Measurements from ENCODE around the gene DDC.
"Not testable (repeated sequence)": the region's sequence is repeated elsewhere in the genome, so short reads cannot be mapped to it uniquely, and the experiment has no call there.

Gene DDC

DNA sequence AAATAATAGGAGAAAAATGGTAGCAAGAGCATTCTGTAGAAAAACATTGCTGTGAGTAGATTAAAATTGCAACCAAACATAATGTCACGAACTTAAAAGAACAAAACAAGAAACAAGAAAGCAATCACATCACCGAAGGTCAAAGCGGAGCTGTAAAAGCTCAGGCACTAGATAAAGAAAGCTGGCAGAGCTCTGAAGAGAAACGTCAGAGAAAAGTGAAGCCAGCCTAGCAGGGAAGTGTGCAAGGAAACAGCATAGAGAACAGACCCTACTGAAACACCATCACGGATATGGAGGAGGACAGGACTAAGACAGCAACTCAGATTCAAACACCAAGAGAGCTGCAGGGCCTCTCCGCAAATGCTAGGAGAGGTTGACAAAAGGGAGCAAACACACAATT is 22.5 kb upstream of the DDC start:
- no peak for DNase-seq

DNA sequence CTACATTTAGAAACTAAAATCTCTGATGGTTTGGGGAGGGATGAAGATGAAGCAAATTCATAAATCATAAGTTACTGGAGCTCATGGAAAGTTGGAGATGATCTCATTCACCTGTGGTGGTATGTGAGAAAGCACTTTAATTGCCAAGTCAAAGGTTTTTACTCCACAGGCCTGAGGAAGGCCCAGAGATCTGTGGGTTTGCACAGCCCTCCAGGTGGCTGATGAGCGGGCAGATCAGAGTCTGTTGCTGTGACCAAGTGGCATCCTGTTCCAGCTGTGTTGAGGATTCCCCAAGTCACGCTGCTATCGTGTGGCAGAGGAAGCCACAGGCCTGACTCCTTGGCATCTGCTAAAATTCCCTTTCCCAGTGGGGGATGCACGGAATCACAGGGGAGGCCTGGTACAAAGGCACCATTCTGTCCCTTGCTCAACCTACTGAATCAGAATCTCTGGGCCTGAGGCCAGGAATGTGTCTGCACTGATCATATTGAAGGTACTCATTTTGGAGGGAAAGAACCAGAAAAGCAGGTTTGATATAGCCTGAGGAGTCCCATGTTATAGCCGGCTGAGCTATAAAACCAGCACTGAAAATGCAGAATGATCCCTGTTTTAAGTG is 19.7 kb upstream of the DDC start:
- no peak for DNase-seq

DNA sequence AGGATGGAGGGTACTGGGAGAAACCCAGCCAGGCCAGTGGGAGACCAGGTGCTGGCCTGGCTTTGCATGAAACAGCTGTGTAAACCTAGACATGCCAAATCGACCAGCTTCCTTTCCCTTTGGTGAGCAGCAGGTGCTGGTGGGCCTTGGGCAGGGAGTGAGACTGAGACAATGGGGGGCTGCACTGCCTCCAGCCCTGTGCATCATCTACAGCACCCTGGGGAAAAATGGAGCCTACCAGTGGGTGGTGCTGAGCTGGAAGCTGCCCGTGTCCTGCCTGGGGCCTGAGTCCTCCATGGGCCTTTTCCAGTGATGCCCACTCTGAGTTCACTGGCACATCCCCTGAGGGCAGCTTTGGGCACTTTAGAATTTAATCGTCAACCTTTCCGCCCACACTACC is 19.2 kb upstream of the DDC start:
- DNase-seq: no peak

DNA sequence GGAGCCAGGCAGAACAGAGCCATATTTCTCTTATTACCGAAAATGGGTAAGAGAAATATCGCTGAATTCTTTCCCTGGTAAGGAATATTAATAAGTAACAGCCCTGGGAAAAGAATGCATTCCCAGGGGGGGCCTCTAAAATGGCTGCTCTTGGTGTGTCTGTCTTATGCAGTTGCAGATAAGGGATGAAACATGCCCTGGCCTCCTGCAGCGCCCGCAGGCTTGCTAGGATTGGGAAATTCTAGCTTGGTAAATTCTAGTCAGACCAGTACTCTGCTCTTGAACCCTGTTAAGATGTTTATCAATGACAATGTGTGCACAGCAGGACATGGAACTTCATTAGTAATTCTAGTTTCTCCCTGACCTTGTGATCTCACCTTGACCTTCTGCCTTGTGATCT is 18.1 kb upstream of the DDC start:
- not testable (repeated sequence) for DNase-seq

DNA sequence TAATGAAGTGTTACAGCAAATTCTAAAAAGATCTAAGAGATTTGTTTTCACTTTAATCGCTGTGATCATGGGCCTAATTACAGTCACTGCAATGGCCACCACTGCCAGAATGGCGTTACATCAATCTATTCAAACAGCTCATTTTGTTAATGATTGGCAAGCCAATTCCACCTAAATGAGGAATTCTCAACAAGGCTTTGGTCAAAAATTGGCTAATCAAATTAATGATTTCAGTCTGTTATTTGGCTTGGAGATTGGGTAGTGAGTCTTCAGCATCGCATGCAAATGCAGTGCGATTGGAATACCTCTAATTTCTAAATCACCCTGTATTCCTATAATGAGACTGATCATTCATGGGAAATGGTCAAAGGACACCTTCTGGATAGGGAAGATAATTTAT is 17.1 kb upstream of the DDC start:
- DNase-seq: not testable (repeated sequence)

DNA sequence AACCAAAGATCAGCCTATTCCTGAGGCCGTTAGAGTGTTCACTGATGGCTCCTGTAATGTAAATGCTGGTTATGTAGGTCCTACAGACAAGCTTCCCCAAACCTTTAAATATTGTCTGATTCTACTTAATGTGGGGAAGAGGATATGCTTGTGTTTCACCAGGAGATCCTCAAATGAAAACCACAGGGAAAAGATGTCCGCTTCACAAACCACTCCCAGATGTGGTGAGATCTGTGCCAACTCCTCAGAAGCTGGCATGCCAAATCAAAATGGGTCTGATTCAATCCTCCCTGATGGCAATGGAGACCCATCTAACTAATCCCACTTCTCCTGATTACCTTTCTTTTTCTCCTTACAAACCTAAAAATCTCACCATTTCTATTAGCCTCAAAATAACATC is 15.5 kb upstream of the DDC start:
- DNase-seq: not testable (repeated sequence)

DNA sequence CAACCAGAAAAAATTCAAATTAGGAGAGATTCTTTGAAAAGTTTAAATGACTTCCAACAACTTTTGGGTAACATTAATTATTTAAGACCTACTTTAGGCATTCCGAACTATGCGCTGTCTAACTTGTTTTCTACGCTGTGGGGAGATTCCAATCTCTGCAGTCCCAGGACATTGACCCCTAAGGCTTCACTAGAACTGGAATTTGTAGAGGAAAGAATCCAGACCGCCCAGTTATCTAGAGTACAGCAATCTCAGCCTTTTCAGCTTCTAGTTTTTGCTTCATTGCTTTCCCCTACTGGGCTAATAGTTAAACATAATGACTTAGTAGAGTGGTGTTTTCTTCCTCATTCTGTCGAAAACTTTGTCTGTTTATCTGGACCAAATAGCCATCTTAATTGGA is 14.9 kb upstream of the DDC start:
- DNase-seq: no peak

DNA sequence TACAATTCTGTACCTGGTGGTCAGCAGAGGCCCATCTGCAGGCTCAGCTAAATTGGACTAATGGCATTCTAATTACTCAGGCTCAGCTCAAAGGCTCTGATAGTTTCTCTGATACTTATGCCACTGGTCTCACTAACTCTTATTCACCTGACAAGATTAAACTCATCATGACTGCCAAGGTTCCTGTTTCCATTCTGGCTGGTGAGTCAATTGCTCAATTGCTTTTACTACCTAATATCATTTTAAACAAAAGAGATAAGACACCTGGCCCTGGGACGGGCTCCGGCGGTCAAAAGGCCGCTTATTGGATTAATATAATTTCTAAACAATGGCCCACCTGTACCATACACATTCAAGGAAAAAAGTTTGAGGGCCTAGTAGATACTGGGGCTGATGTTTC is 12.9 kb upstream of the DDC start:
- DNase-seq: not testable (repeated sequence)

DNA sequence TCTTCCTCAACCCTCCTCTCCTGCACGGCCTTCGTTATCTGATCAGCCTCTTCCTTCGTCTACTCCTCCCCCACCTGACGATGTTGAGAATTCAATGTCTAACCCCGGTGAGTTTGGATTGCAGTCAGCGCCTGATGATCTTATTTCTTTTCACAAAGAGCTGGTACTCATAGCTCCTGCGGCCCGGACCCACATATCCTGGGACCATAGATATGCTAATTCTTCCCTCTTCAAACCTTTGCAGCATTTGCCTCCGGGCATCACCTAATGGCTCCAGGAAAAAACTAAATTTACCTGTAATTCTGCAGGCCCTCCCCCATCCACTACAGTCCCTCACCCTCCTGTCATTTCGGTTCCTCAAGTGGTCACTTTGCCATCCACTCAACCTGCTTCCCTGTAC is 12.4 kb upstream of the DDC start:
- DNase-seq: no peak

DNA sequence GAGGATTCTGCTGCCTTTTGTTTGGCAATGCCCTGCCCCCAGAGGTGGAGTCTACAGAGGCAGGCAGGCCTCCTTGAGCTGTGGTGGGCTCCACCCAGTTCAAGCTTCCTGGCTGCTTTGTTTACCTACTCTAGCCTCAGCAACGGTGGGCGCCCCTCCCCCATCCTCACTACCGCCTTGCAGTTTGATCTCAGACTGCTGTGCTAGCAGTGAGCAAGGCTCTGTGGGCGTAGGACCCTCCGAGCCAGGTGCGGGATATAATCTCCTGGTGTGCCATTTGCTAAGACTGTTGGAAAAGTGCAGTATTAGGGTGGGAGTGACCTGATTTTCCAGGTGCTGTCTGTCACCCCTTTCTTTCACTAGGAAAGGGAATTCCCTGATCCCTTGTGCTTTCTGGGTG is 11.2 kb upstream of the DDC start:
- not testable (repeated sequence) for DNase-seq

DNA sequence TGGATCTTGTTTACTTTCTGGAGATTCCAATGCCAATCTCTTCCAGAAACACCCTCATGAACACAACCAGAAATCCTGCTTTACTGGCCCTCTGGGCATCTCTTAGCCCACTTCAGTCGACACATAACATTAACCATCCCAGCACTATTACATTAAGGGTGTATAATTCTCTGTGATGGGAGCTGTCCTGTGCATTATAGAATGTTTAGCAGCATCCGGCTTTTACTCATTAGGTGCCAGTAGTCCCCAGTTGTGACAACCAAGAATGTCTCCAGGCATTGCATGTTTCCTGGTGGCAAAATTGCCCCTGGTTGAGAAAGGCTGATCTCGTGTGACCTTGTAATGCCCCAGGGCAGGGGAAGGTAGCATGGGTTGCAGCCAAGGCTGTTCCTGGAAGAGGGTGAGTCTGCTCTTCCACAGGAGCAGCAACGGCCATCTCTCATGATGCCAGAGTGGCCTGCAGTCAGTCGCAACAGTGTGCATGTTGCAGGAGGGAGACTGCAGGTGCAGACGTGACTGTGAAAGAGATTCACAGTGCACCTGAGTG is 2.6 kb upstream of the DDC start:
- DNase-seq: no peak

DNA sequence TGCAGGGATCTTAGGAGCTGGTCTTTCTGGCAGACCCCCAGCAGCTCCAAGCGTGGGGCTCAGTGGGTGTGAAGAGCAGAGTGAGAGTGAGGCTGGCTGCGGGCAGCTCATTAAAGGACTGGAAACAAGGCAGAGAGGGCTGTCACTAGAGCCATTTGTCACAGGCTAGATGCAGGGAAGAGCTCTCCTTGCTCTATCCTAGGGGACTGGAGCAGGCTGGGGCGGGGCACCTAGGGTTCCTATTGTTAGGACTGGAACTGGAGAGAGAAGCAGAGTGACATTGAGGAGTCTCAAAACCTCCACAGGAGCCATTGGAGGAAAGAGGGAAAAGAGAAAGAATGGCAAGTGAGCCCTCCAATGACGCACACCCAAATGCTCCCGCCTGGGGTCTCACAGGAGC is 772 bp upstream of the DDC start:
- DNase-seq: no peak

DNA sequence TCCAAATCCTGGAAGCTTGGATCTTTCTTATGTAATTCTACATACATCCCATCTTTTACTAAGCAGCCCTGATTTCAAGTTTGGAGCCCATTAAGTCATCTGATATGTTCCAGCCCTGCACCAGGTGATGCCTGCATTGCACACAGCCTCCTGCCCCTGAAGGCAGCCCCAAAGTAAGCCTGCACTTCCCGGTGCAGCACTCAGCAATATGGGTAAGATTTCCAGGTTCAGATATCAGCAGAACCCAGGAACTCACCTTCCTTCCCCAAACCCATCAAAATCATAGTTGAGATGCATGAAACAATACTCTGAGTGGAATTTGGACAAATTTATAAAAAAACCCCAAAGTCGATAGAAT is 333 bp upstream of the DDC start:
- DNase-seq: no peak

DNA sequence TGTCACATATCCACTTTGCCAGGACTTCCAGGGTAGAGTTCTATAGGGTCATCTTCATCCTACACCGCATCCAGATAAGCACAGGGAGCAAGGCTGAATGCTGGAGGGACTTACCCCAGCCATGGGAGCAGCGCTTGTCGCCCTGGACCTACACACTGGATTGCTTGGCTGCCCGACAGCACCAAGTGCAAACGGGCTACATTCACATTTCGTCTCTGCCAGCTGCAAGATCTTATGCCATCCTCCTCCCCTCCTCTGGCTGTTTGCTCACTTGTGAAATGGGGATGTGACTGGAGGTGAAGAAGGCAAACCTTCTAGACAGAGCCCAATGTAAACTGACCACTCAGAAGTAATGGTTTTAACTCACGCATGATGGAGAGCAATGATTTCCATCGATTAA is 1.0 kb downstream of the DDC start:
- no peak for DNase-seq

DNA sequence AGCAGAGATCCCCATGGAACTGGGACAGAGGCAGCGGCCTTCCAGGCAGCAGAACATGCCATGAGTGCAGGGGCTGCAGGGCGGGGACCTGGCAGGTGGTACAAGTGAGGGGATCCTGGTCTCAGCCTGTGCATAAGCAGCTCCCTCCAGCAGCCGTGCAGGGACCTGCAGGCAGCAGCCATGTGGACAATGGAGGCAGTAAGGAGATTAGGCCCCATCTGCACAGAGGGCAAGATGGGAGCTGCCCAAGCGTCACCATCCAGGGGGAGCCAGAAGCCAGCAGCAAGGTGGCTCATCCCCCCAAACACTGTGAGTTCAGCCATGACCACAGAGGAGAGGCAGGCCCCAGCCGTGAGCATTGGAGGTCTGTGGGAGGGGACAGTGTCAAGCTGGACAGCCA is 3.1 kb downstream of the DDC start:
- DNase-seq: no peak

DNA sequence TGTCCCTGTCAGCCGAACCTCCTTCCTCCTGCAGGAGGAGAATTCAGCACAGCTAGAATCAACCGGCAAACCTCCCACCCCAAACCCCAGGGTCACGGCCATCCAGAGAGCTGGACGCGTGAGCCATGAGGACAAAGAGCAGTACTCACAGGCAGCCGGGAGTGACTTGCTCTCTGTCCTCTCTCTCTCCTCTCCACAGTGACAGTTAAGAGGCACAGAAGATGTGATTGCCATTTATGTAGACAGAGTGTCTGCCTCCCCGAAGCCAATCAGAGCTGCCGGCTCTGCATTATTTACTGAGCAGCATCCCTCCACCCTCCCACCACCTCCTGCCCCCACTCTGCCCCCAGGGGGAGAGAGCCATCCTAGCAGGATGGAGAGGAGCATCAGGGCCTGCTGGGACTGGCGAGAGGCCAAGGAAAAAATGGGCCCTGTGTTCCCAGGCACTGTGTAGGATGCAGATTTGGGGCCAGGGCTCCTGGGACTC is 4.3 kb downstream of the DDC start:
- DNase-seq: no peak

DNA sequence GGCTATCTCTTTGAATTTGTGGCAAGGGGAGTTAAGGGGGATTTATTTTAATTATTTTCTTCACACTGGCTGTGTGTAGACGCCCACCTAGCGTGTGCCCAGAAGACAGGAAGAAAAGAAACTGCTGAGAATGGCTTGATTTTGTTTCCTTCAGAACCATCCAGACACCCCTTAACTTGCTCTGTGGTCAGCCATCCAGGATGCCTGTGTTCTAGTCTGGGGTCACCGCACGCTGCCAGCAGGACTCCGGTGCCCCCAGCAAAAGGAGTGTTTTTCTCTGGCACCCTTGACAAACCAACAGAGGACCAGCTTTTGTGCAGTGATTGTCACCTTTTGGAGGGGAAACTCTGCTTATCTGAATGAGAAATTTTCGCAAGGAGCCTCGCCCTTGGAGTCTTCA is 5.3 kb downstream of the DDC start:
- DNase-seq: no peak

DNA sequence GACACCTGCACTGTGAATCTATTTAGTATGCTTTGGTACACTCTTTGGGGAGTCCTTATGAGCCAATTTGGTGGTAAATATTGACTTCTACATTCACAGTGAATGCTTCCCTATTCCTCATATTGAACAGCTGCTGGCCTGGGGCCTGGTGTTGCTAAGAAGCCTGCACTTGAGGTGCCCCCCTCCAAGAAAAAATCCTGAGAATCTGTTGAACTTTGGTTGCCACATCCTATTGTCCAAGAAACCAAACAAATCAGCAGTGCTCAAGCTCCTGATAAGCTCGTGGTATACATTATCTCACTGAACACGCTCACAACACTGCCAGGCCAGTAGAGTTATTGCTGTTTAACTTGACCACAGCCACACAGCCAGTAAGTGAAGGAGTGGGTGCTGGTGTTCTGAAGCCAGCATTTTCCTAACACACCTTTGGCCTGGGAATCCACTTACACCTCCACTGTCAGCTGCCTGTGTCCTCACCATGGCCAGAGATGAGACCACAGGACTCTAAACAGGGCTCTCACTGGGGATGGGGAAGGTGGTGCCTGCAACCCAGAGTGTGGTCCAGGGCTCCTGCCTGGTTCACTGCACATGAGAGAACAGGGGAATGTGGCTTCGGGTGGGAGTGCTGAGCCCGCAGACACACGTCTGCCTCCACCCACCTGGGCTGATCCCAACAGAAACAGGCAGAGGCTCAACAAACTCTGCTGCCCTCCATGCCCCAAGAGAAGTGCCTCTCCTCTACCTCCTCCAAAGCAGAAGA is 6.7 kb downstream of the DDC start:
- no peak for DNase-seq

DNA sequence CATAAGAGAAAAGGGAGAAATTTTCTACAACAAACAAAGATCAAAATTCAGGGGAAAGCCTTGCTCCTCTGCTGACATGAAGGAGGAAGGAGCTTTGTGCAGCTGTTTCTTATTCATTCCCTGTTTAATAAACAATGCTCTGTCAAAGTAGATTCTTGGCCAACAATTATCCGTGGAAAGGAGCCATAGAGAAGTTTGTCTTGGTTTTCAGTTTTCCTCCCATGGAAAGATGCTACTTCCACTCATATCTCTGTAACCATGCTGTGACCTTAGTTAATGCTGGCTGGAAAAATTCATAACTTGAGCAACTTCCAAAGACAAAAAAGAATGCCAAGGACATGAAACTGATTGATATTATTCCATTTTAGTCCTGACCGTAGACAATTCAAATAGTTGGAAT is 8.1 kb downstream of the DDC start:
- DNase-seq: no peak

DNA sequence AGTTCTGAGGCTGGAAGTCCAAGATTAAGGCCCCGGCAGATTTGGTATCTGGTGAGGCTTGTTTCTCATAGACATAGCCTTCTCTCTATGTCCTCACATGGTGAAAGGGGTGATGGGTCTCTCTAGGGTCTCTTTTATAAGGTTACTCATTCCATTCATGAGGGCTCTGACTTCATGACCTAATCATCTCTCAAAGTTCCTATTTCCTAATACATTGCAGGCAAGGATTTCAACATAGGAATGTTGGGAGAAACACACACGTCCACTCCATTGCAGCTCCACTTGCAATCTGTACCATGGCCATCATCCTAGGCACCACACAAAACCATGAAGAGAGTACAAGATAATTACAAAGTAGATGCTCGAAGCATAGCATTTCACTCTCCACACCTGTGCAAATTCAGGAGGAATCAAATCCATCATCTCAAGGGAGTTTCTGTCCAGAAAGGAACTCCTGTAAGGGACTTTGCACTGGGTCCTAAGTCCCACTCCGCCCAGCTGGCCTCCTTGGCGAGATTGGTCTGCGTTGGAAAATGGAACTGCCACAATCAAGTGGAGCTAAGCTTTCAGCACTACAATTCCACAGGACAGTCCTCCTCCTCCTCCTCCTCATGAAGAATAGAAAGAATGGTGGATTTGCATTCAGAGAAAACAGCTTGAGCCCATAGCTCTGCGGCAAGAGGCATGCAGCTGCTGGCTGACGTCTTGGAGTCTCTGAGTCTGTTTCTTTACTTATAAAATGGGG is 8.8 kb downstream of the DDC start:
- DNase-seq: no peak

DNA sequence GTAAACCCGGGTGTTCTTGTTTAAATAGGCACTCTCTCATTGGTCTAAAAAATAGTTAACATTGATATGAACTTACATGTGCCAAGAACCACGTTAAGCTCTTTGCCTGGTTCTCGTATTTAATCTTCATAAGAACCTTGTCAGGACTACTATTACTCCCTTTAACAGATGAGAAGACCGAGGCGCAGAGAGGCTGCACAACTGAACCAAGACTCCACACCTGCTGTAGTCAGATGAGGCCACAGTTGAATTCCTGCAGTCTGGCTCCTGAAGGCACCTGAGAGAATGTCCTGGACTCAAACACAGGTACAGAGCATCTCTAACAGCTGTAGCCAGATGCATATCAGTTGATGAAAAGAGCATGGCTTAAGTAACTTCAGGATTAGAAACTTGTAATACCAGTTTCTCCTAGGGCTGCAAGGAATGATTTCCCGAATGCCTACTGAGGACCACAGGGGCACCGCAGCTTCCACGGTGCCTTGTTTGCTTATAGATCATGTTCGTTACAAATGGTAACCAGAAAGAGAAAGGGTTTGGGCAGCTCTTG is 9.5 kb downstream of the DDC start:
- DNase-seq: no peak

DNA sequence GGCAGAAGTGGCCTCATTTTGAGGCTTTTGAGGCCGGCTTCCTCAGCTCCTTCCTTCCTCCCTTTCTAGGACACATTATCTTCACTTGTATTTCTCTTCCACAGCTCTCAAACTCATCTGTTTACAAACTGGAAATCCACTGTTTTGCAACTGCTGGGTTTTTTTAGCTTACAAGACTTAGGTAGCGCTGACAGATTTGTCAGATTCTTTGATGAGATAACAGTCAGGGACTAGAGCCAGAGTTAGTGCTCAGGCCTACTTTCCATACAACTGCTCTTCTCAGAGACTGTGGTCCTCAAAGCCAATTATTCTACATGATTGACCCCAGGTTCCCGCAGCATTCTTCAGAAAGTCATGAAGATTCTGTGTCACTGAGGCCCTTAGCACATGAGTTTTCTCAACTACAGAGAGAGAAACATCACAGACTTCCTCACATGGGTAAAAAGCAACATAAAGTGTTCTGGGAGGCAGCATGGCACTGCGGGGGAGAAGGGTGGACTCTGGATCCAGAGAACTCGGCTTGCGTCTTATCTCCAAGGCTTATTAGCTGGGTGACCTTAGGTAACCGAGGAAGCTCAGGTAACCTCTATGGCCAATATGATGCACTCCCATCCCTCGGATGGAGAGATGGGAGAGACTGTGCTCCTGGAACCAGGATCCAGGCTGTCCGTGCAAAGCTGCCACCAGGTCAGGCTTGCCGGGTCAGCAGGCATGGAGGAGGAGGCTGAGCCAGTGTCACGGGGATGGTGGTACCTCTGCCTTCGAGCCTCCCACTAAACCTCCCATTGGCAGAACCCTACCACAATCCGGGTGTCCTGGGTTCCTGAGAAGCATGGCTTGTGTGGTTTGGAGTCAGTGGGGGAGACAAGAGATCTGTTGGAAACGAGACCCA is 10.5 kb downstream of the DDC start:
- no peak for DNase-seq

DNA sequence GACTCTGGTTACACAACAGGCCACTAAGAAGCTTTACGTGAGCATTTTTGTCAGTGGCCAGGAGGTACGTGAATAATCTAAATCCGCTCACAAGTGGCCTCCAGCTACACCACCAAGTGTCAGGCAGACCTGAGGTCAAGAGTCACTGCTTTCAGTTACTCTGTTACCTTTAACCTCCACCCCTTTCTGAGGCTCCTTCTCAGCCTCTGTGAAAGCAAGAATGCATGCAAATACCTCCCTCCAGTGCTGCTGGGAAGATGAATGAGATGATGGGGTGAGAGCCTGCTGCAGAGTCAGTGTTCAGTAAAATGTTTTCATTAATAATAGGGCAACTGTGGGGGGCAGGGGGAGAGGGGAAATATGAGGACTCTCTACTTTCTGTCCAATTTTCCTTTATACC is 11.2 kb downstream of the DDC start:
- no peak for DNase-seq
